GM18873 (cell line): ENCODE results near the gene REM1.

Experiments used
- ATAC-seq: cut with Tn5 transposase; IDR thresholded peaks from one replicate; pipeline ENCODE4 v1.9.1; 2021; ENCODE audit warnings: mild to moderate bottlenecking, moderate library complexity, moderate number of reproducible peaks; ENCODE audit not compliant: unreplicated experiment, low FRiP score

The REM1 gene

GRCh38 chr20:31476643-31477215, 1.6 kb downstream of the REM1 start:
- no peak for ATAC-seq

DNA sequence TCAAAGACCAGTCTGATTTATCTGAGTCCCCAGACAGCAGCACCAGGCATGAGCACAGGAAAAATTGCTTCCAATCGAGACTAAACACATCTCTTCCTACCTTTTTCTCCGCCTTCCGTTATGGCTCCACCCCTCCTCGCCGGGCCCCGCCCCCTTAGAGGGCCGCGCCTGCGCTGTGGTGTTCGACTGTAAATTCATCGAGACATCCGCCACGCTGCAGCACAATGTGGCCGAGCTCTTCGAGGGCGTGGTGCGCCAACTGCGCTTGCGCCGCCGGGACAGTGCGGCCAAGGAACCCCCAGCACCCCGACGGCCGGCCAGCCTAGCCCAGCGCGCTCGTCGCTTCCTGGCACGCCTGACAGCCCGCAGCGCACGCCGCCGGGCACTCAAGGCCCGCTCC, 8.9 kb downstream of the REM1 start:
- no peak for ATAC-seq

DNA sequence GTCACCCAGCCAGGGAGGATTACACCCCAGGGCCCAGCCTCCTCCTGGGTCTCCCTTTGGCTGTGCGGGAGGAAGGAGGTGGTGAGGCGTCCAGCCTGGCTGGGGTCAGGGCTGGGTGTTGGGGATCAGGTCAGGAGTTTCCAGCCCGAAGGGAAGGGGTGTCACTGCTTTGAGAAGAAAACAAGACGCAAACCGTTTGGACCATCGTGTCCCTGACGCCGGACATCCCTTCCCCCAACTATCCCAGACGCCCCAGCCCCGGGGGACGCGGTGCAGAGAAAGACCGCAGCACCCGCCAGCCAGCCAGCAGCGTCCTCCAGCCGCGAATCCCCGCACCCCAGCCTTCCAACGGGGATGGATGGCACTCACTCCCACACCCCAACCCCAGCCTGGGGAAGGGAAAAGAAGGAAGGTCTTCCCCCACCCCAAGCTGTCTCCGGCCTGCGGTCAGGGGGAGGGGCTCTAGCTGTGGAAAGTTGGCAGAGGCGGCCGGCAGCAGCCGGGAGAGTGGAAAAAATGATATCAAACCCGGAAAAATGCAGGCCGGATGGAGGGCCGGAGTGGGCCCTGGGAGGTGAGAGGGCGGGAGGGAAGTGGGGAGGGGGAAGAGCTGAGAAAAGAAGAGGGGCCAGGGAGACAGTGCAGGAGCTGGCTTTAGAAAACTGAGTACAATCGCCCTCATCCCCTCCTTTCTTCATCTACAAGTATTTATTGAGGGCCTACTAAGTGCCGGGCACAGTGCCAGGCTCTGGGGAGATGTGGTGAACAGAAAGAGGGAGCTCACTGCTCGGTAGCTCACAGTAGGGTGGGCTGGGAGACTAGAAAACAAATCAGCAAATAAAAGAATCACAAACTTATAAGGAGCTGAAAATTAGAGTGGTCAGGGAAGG, 10.6 kb downstream of the REM1 start:
- ATAC-seq: no peak

DNA sequence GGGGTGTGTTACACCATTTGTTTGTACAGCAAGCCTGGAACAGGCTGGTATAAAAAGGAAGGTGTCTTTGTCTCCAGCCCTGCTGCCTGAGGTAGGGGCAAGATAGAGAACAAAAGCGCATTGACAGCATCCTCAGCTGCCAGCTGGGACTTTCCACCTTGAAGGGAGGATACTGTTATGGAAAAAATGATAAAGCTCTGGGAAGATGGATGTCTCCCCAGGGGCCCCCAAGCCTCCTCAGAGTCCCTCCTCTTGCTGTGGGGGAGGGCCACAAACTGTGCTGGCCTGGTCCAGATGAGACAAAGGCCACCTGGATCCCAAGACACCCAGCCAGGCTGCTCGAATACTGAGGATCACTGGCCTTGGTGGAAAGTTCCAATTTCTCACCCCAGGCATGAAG, 13.0 kb downstream of the REM1 start:
- no peak for ATAC-seq

DNA sequence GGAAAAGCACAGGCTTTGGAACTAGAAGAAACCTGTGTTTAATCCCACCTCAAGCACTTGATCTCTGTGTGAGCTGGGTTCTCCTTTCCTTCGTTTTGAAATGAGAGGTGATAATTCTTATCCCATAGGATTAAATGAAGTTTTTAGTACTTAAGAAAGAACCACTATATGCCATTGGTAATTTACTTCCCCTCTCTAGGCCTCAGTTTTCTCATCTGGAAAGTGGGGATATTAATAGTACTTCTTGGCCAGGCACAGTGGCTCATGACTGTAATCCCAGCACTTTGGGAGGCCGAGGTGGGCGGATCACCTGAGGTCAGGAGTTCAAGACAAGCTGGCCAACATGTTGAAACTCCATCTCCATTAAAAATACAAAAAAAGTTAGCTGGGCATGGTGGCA, 14.1 kb downstream of the REM1 start:
- no peak for ATAC-seq

- ATAC-seq: no peak
Observed at GRCh38 chr20:31490752-31491151, 15.7 kb downstream of the REM1 start.

DNA sequence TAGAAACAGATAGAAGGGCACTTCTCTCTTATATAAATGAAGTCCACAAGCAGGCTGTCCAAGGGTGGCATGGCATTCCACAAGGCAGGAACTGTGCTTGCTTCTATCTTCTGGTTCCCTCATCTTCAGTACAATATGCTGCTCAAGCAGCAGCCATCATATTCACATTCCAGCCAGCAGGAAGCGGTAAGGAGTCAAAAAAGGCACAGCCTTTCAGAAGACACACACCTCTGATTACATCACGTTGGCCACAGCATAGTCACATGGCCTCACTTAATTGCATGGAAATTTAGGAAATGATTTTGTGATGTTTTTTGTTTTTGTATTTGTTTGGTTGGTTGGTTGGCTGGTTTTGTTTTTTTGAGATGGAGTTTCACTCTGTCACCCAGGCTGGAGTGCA, 19.0 kb downstream of the REM1 start:
- ATAC-seq: no peak

- ATAC-seq: no peak
Observed at GRCh38 chr20:31496761-31497295, 21.7 kb downstream of the REM1 start.

GRCh38 chr20:31497838-31498540, 22.9 kb downstream of the REM1 start:
- no peak for ATAC-seq

DNA sequence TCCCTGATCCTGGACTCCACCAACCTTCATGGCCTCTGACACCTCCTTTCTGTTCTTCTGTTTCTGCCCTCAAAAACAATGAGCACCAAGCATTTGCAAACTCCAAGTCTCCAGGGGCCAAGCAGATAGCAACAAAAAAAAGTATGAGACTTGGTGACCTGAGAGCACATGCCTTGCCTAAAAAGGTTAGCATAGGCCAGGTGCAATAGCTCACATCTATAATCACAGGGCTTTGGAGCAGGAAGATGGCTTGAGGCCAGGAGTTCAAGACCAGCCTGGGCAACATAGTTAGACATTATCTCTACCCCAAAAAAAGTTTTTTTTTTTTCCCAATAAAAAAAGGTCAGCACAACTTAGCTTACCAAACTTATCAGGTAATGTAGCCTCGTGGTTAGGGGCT, 25.4 kb downstream of the REM1 start:
- ATAC-seq: no peak

DNA sequence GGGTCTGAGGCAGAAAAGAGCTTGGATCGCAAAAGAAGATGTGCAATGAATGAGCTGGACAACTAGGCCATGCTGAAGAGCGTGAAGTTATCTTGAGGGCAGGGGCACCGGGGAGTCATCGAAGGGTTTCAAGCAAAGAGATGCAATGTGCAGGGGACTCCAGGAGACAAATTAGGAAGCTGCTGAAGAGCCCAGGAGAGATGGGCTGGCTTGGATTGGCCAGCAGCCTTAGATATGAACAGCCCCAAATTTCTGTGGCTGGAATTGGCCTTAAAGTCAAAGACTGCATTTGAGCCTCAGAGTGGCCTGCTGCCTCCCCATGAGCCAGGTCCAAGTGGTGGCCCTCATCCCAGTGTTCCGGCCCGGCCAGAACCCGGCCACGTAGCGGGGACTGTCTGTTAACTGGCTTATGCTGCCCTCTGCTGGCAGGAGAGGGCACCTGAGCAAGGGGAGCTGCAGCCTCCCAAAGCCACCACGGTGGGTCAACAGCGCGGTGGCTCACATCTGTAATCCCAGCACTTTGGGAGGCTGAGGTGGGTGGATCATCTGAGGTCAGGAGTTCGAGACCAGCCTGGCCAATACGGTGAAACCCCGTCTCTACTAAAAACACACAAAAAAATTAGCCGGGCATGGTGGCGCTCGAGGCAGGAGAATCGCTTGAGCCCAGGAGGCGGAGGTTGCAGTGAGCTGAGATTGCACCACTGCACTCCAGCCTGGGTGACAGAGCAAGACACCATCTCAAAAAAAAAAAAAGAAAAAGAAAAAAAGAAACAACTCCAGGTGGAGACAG, 28.0 kb downstream of the REM1 start:
- peak; percentile 62 for ATAC-seq

DNA sequence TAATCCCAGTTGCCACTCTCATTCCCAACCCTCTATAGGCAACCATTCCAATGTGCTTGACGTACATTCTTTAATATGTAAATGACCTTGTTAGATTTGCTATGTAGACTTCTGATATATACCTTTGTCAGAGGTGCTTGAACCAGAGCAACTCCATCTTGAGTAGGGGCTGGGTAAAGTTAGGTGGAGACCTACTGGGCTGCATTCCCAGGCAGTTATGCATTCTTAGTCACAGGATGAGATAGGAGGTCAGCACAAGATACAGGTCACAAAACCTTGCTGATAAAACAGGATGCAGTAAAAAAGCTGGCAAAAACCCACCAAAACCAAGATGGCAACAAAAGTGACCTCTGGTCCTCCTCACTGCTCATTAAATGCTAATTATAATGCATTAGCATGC, 30.8 kb downstream of the REM1 start:
- ATAC-seq: no peak

DNA sequence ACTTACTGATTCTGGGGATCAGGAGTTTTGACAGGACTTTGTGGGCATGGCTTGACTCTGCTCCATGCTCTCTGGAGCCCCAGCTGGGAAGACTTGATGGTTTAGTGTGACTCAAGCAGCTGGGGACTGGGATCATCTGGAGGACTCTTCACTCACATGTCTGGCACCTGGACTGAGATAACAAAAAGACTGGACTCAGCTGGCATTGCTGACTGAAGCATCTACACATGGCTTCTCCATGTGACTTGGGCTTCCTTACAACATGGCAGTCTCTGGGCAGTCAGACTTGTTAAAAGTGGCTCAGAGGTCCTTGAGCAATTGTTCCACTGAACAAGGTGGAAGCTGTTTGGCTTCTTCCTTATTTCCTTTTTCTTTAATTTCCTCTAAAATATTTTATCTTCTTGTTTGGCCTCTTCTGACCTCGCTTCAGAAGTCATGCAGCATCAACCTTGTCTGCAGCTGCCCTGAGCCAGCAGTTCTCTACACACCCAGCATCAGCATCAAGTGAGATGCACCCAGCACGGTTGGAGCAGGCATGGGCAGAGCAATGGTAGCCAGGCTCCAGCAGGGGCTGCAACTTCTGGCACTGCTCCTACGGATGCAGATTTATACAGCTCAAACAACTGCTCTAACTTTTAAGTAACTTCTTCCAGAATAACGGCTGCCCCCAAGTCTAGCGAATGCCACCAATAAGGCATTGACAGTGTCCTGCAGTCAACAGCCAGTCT, 33.6 kb downstream of the REM1 start:
- no peak for ATAC-seq

GRCh38 chr20:31514154-31515071, 39.3 kb downstream of the REM1 start, which contains the start of gene HM13:
TSS of gene HM13 (plus strand) at chr20:31514442. CDS start at chr20:31514552, 110 bp downstream.
- ATAC-seq: peak; percentile 79

- no peak for ATAC-seq
Observed at GRCh38 chr20:31515072-31515774, 40.1 kb downstream of the REM1 start.

GRCh38 chr20:31515775-31516107, 40.7 kb downstream of the REM1 start:
- no peak for ATAC-seq

DNA sequence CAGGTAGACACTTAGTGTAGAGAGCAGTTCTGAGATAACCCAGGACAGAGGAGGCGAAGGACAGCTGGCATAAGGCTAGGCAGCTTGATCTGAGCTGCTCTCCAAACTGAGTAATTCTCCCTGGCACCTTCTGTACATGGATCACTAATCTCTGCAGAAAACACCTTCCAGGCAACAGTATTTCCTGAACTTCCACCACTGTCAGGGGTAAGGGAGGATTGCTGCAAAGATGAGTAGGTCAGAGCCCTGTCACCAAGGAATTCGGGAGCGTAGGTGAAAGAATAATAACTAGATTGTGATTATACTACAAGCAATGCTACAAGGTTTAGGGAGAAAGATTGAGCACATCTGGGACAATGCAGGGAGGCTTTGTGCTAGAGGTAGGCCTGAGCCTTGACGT, 41.1 kb downstream of the REM1 start:
- ATAC-seq: no peak

- ATAC-seq: no peak
Observed at GRCh38 chr20:31516651-31517050, 41.6 kb downstream of the REM1 start.
